Inferior parietal cortex (tissue), 1 donor: ENCODE measurements around the gene RAB17.
"Not testable (repeated sequence)": the region's sequence is repeated elsewhere in the genome, so short reads cannot be mapped to it uniquely, and the experiment has no call there.

Experiments used
- DNase-seq: peaks from one replicate; pipeline ENCODE4 v3.0.0-alpha.2; 2016; ENCODE audit errors: extremely low spot score

The RAB17 gene

DNA sequence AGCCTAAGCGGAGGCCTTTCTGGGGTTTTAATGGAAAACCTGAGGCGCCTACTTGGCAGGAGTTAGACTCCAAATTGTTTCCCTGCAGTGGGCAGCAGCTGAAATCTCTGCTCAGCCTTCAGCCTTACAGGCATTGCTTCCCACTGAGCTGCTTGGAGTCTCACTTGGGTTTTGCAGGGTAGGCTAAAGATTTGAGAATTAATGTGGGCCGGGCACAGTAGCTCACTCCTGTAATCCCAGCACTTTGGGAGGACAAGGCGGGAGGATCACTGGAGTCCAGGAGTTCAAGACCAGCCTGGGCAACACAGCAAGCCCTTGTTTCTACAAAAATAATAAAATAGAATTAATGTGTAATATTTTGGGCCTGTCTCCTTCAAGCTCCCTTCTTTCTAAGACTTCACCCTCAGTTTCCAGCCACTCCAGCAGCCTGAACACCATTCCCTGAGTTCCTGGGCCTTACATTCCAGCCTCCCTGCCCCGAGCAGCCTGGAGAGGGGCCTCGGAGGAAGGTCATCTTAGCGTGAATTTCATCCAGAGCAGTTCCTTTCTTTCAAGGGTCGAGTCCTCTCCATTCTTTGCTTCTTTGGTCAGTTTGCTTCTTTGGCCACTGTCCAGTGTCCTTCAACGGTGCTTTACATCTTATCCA lies 9.1 kb upstream of the RAB17 start:
- DNase-seq, result no peak

DNA sequence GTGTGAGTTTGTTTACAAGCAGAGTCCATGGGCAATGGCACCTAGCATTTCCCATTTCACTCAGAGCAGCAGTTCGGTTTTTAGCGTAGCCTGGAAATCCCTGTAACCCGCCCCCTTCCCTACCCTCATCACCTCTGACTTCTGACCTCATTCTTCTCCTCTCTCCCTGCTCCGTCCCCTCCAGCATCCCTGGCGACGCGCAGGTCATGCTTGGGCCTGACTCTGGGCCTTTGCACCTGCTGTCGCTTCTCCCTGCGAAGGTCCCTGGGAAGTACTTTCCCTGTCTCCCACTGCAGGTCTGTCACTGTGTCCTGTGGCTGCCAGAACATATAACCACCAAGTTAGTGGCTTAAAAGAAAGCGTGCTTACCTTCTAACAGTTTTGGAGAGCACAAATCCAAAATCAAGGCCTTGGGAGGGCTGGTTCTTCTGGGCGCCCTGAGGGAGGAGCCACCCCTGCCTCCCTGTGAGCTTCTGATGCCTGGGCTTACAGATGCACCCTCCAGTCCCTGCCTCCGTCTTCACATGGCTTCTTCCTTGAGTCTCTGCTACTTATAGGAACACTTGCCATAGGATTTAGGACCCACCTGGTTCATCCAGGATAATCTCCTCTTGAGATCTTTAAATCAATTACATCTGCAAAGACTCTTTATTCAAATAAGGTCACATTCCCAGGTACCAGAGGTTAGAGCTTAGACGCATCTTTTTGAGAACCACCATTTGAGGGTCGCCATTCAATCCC lies 8.1 kb upstream of the RAB17 start:
- no peak for DNase-seq

DNA sequence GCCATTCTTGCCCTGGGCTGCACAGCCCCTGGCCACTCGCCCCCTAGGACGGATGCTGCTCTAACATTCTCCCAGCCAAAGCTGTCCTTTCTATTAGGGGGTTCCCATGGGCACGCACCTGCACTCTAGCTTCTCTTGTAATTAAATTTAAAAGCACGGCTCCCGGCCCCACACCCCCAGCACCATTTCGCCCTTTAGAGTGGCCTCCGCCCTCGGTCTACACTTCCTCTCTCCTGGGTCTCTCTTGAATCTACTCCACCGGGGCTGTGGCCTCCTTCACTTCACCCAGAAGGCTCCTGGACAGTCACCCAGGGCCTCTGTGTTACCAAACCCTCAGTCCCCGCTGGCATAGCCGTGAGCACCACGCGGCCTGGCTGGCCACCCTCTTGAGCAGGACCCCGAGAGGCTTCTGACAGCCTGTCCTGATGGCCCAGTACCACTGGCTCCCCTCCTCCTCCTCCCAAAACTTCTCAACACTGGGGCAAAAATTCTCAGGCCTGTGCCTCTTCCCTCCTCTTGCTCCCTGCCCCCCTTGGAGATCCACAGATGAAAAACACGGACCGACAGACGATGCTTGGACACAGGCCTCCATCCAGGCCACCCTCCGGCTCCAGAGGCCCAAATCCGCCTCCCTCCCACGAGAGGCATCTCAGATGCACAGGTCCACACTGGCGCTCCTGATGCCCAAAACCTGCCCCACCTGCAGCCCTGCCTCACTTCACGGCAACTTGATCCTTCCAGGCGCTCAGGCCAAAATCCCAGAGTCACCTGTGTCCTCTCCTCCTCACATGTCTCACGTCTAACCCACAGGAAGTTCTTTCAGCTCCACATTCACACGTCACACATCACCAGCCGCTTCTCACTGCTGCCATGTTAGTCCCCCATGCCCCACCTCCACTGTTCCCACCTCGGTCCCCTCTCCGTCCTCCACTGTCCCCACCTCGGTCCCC lies 6.9 kb upstream of the RAB17 start:
- no peak for DNase-seq

- DNase-seq, result no peak
Measured at GRCh38 chr2:237596520-237597195, 6.1 kb upstream of the RAB17 start.

GRCh38 chr2:237595829-237596519 lies 5.4 kb upstream of the RAB17 start:
- DNase-seq, result not testable (repeated sequence)

DNA sequence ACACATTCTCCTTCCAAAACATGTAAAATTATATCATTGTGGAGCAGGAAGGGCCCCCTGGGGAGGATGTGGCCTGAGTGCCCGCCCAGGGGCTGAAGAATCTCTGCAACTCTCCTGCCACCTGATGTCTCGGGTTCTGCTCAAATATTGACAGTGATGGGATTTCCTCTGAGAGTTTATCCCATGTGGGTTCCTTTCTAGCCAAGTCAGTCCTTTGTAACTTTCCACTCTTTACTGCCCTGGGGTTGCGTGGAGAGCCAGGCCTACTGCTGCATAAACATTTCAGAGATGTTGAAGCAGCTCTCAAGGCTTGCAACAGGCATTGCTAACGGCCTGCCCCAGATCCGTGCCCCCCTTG lies 4.0 kb upstream of the RAB17 start:
- DNase-seq, result no peak

DNA sequence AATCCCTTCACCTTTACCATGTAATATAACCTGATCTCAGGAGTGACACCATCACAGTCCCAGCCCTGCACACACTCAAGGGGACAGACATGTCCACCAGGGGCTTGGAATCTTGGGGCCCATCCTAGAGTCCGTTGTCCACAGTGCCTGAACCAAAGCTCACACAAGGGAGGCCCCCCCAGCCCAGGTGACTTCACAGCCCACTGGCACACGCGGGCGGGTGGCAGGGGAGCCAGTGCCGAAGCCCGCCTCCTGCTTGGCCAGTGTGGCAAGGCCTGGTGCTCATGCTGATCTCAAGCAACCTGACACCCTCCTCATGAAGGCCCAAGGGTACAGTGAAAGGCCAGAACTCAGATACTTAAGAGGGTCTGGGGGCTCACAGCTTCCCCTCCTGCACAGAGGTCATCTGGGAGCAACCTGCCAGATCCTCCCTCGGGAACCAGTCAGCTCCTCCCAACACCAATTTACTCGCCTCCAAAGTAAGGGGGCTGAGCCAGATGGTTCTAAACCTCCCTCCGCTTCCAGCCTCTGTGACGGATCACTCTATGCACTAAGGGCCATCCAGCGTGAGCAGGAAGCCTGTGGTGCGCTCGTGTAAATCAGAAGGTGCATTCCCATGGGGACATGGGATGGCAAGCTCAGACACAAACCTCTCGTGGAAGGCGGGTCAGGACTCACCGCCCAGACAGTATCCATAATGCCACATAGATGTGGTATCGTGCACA lies 3.2 kb upstream of the RAB17 start:
- no peak for DNase-seq

DNA sequence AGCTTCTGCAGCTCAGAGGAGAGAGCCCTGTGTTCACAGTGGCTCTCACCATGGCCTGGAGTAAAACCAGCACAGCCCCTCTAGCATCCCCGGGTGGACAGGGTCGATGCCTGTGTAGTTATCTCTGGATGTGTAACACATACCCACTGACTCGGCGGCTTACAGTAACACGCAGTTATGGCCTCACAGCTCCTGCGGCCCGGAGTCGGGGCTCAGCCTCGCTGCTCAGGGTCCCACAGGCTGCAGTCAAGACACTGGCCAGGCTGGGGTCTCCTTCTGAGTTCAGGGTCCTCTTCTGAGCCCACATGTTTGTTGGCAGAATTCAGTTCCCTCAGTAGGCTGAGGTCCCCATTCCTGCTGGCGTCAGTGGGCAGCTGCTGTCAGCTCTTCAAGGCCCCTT lies 2.5 kb upstream of the RAB17 start:
- DNase-seq, result no peak

- DNase-seq, result no peak
Measured at GRCh38 chr2:237592425-237592980, 2.0 kb upstream of the RAB17 start.

GRCh38 chr2:237591141-237591881 lies 777 bp upstream of the RAB17 start:
- DNase-seq, result no peak

DNA sequence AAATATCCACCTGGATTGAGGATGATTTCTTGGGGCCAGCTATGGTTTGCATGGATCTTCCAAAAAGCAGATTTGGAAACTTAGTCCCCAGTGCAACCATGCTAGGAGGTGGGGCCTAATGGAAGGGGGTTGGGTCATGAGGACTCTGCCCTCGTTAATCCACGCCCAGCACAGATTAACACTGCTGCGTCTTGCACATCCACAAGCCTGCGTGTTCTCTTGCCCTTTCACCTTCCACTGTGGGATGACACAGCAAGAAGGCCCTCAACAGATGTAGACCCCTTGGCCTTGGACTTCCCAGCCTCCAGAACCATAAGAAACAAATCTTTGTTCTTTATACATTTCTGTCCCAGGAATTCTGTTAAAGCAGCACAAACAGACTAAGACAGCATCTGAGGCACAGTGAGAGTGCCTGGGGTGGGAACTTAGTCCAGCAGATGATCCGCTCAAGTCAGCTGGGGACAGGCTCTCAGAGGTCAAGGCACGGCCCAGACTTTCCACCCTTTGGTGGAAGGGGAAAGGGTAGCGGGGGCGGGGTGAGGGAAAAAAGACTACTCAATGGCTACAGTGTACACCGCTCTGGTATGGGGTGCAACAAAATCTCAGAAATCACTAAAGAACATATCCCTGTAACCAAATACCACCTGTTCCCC lies 2.4 kb downstream of the RAB17 start:
- DNase-seq, result no peak

- DNase-seq, result no peak
Measured at GRCh38 chr2:237585590-237586221, 4.8 kb downstream of the RAB17 start.

DNA sequence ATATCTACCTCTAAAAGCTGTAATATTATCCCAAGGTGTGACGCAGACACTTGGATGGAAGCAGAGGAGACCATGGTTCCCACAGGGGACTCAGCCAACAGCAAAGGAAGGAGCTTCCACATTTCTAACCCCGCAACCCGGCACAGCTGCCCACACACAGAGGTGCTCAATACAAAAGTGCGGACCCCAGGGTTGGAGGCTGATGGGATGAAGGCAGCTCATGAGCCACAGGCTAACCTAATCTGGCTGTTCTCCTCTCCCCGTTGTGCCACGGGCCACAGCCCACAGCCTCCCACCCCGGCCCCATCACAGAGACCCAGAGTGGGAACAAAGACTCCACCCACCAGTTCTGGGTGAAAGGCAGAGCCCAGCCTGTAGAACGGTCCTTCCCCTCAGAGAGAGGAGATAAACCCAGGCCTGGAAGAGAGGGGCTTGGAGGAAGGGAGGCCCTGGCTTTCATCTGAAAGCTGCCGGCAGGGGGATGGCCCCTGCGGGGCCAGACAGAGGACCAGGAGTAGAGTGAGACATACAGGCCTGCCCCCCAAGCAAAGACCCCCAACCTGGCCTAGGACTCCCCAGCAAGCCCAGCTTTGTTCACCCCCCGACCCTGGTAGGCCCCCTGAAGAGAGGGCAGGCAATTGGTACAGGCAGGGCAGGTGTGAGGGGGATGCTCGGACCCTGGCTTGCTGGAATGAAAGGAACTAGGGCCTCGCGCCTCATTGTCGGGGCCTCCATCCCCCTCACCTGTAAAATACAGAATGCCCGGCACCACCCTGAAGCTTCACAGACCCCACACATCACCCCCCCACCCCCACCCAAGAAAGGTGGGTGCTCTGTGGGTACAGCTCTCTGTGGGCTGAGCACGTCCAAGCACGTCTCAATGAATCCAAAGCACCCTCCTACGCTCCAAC lies 6.9 kb downstream of the RAB17 start:
- no peak for DNase-seq

DNA sequence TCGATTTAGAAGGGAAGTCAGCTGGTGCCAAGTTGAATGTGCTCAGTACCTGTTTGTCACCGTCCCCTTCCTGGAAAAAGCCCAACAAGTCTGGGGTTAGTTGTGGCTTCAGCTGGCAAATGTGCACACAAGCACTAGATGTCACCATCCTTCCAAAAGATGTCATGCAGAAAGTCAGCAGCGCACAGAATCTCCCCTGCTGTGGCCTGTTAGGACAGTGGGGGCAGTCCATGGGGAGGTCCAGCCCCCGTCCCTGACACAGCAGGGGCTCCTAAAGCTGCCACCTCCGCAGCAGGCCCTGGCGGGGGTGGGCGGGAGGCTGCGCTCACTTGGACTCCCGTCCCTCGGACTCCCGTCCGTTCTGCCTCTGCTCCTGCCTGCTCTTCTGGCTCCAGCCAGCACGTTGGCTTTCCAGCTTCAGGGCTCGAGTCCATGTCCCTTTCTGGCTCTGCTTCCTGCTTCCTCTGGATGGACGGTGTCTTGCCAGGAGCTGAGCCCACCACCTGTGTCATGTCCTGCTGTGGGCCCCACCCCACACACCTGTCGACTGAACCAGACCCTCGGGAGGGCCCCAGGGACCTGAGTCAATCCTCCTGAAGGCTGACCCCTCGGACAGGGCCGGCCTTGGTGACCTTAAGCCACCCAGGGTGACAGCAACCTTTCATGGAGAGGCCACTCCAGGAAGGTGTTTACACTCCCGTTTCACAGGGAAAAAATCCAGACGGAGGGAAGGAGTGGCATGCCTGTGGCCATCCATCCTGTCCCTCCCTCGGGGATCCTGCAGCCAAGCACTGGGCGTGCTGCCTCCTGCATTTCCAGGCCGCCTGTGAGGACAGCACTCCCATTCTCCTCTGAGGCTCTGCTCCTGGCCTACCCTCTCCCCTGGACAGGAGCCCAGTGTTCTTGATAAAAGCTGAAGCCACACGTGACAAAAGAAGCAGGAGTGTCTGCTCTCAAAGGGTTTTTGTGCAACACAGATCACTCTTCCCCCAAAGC lies 8.5 kb downstream of the RAB17 start:
- DNase-seq, result peak; percentile 53

DNA sequence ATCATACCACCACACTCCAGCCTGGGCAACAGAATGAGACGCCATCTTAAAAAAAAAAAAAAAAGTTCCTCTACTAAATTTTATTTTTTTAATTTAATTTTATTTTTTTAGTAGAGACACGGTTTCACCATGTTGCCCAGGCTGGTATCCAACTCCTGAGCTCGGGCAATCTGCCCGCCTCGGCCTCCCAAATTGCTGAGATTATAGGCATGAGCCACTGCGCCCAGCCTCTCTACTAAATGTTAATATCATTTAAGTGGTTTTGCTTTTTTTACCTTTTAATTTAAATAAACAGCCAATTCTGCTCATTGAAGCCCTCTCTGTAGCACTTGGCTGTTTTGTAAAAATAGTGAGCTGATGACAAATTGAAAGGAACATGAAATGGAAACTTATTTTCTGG lies 9.2 kb downstream of the RAB17 start:
- DNase-seq, result no peak
